OCI-LY1 (cell line): Measurements from ENCODE around the gene MCTP2.

Experiments used
- CTCF ChIP-seq: fragments of 200-600 bp; sonication (generic), shearing (Covaris generic); IDR thresholded peaks from 2 replicates; pipeline ENCODE4 v1.5.1; 2017; ENCODE audit warnings: mild to moderate bottlenecking, antibody characterized with exemption, low read length, moderate library complexity, mixed read lengths
- EZH2 ChIP-seq: fragments of 200-600 bp; sonication (generic), shearing (Covaris generic); IDR thresholded peaks from 2 replicates; pipeline ENCODE4 v1.8.0; 2017; ENCODE audit warnings: borderline replicate concordance, mixed run types, mild to moderate bottlenecking, antibody characterized with exemption, low read length, moderate library complexity, mixed read lengths

- TF ChIP-seq CTCF: no peak
- TF ChIP-seq EZH2: no peak
Measured at GRCh38 chr15:94282269-94283250, 51.2 kb downstream of the MCTP2 start.
